DMS 273 treated with DMSO at 0.1 percent for 48 hours (cell line): ENCODE measurements around the gene CA6.
"Not testable (repeated sequence)": the region's sequence is repeated elsewhere in the genome, so short reads cannot be mapped to it uniquely, and the experiment has no call there.

Source experiments
- DNase-seq: peaks from one replicate; lab custom pipeline; 2025; lab: John Stamatoyannopoulos, UW

The CA6 gene

GRCh38 chr1:8969937-8970336 lies 24.3 kb downstream of the CA6 start:
- DNase-seq: no peak

- no peak for DNase-seq
Measured at GRCh38 chr1:8970870-8971337, 25.2 kb downstream of the CA6 start.

- no peak for DNase-seq
Measured at GRCh38 chr1:8974551-8974950, 28.9 kb downstream of the CA6 start.

- no peak for DNase-seq
Measured at GRCh38 chr1:8976338-8976737, 30.7 kb downstream of the CA6 start.

- no peak for DNase-seq
Measured at GRCh38 chr1:8976896-8977450, 31.3 kb downstream of the CA6 start.

- DNase-seq: no peak
Measured at GRCh38 chr1:8980656-8981055, 35.0 kb downstream of the CA6 start.

- DNase-seq: no peak
Measured at GRCh38 chr1:8981169-8981568, 35.5 kb downstream of the CA6 start.

- no peak for DNase-seq
Measured at GRCh38 chr1:8984203-8984602, 38.5 kb downstream of the CA6 start.

- no peak for DNase-seq
Measured at GRCh38 chr1:8984990-8985389, 39.3 kb downstream of the CA6 start.

- DNase-seq: no peak
Measured at GRCh38 chr1:8985915-8986813, 40.5 kb downstream of the CA6 start.

GRCh38 chr1:8986814-8987190 lies 41.1 kb downstream of the CA6 start:
- DNase-seq: no peak

GRCh38 chr1:8987881-8988617 lies 42.4 kb downstream of the CA6 start:
- DNase-seq: no peak

- DNase-seq: no peak
Measured at GRCh38 chr1:8988618-8988967, 42.9 kb downstream of the CA6 start.

GRCh38 chr1:8989061-8989460 lies 43.4 kb downstream of the CA6 start:
- no peak for DNase-seq

- DNase-seq: no peak
Measured at GRCh38 chr1:8989821-8990220, 44.2 kb downstream of the CA6 start.

GRCh38 chr1:8992936-8993687 lies 47.4 kb downstream of the CA6 start:
- no peak for DNase-seq

- not testable (repeated sequence) for DNase-seq
Measured at GRCh38 chr1:8993962-8994675, 48.5 kb downstream of the CA6 start.

- DNase-seq: not testable (repeated sequence)
Measured at GRCh38 chr1:9001534-9002214, 56.0 kb downstream of the CA6 start.

- not testable (repeated sequence) for DNase-seq
Measured at GRCh38 chr1:9002215-9002560, 56.5 kb downstream of the CA6 start.

- no peak for DNase-seq
Measured at GRCh38 chr1:9004031-9004699, 58.5 kb downstream of the CA6 start.
